ENCODE results near the gene FAM222A.

DNA sequence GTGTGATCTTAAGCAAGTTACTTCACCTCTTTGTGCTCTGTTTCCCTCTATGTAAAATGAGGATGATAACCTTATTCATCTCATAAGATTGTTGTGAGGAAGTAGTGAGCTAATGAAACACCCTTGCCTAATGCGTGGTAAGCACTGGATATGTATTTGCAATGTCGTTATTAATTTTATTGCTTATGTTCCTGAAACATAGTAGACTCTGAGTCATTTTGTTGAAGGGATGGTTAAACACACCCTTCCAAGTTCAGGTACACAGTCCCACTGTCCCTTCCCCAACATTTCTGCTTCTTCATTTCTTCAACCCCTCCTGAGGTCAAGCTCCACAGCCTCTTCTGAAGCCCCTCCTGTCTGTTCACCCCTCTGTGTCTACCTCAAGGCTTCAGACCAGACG lies 40.2 kb upstream of the FAM222A start:
- TF ChIP-seq, protein P1, sequence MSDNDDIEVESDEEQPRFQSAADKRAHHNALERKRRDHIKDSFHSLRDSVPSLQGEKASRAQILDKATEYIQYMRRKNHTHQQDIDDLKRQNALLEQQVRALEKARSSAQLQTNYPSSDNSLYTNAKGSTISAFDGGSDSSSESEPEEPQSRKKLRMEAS (CRISPR knock-in tag; IDR thresholded peaks at IDR 0.05): no peak
- TF ChIP-seq, protein P2, sequence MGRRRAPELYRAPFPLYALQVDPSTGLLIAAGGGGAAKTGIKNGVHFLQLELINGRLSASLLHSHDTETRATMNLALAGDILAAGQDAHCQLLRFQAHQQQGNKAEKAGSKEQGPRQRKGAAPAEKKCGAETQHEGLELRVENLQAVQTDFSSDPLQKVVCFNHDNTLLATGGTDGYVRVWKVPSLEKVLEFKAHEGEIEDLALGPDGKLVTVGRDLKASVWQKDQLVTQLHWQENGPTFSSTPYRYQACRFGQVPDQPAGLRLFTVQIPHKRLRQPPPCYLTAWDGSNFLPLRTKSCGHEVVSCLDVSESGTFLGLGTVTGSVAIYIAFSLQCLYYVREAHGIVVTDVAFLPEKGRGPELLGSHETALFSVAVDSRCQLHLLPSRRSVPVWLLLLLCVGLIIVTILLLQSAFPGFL (CRISPR knock-in tag; IDR thresholded peaks at IDR 0.05; ENCODE audit: borderline replicate concordance): no peak
- no peak for TF ChIP-seq CTCF (IDR thresholded peaks at IDR 0.05)
- TF ChIP-seq IRF1 (CRISPR knock-in tag; IDR thresholded peaks at IDR 0.05): no peak
- TF ChIP-seq NR2C2 (CRISPR knock-in tag; IDR thresholded peaks at IDR 0.05): no peak
- no peak for TF ChIP-seq MYBL2 (CRISPR knock-in tag; IDR thresholded peaks at IDR 0.05)
- no peak for TF ChIP-seq ZNF232 (CRISPR knock-in tag; IDR thresholded peaks at IDR 0.05)
- TF ChIP-seq USF1 (CRISPR knock-in tag; IDR thresholded peaks at IDR 0.05): no peak
- TF ChIP-seq IRF2 (CRISPR knock-in tag; IDR thresholded peaks at IDR 0.05; ENCODE audit: borderline replicate concordance, low read depth): no peak
- TF ChIP-seq ELF4 (CRISPR knock-in tag; IDR thresholded peaks at IDR 0.05; ENCODE audit: low read depth): no peak

Data from WTC11 (cell line).